GM12878 (cell line): ENCODE data around the gene DOC2B. TPM values are rescaled to one million over a fixed set of nuclear protein-coding genes. Genes with fewer than 3 reads are reported as not detected.
A peak's percentile ranks its signal among the peaks of the same experiment; 100 is the strongest.

Experiments
- ATAC-seq: fragments of 200-7000 bp; cut with Tn5 transposase; 3 replicates; pipeline ENCODE4 v1.9.1; 2020; ENCODE audit warnings: mild to moderate bottlenecking, moderate library complexity
- BruUV-seq: library from RNA; stranded (reverse); fragments of 400-500 nt; replicated peaks from 2 replicates; lab custom pipeline; 2021; lab: Mats Ljungman, UMichigan
- CTCF ChIA-PET: fragments of 300-600 bp; sonication (Branson Sonifier 250); formaldehyde crosslinking; extraction: SDS; loops from one replicate; lab custom pipeline; 2021; ENCODE audit warnings: inconsistent platforms; lab: Yijun Ruan, JAX
- POLR2A ChIA-PET: fragments of 350-600 bp; formaldehyde crosslinking; extraction: SDS; loops from one replicate; lab custom pipeline; 2021; ENCODE audit warnings: inconsistent platforms; lab: Charles Lee
- RAD21 ChIA-PET: fragments of 300-600 bp; sonication (Branson Sonifier 250); formaldehyde crosslinking; loops from one replicate; lab custom pipeline; 2023; ENCODE audit warnings: antibody characterized with exemption; ENCODE audit not compliant: unreplicated experiment; lab: Charles Lee
- SMC1A ChIA-PET: fragments of 300-600 bp; sonication (Branson Sonifier 250); formaldehyde crosslinking; loops from one replicate; lab custom pipeline; 2023; ENCODE audit not compliant: unreplicated experiment, uncharacterized antibody; lab: Charles Lee
- DNase-seq: peaks from one replicate; pipeline ENCODE4 v3.0.0-alpha.2; 2011; ENCODE audit warnings: low read depth, low spot score
- FAIRE-seq: peaks from 3 replicates; lab custom pipeline; 2011; peaks lifted over from hg19 to GRCh38; lab: Jason Lieb, UNC
- H2AFZ ChIP-seq: 2 replicates; pipeline ENCODE4 v1.6.0; 2011; ENCODE audit warnings: low read depth, low read length, control low read depth; ENCODE audit not compliant: control insufficient read depth
- H3K27ac ChIP-seq: 2 replicates; pipeline ENCODE4 v1.5.1; 2011; ENCODE audit warnings: control low read depth; ENCODE audit not compliant: control insufficient read depth, insufficient read depth
- H3K27me3 ChIP-seq, 2 experiments: replicated peaks in 1 of 2; 2 replicates each; pipeline versions ENCODE4 v1.6.0 to v1.6.1; 2011; ENCODE audit warnings: low read length in 1 of 2; ENCODE audit not compliant: control insufficient read depth in 2 of 2, insufficient read depth in 2 of 2
- H3K36me3 ChIP-seq, 2 experiments: 2 replicates each; pipeline ENCODE4 v1.5.1; 2011; ENCODE audit warnings: low read length in 1 of 2; ENCODE audit not compliant: control insufficient read depth in 2 of 2, insufficient read depth in 2 of 2
- H3K4me1 ChIP-seq: 2 replicates; pipeline ENCODE4 v1.6.1; 2011; ENCODE audit warnings: mild to moderate bottlenecking, low read length, moderate library complexity, mixed read lengths; ENCODE audit not compliant: control insufficient read depth, insufficient read depth
- H3K4me2 ChIP-seq: 2 replicates; pipeline ENCODE4 v1.6.0; 2011; ENCODE audit warnings: control low read depth; ENCODE audit not compliant: control insufficient read depth, insufficient read depth
- H3K4me3 ChIP-seq: fragments of 200-600 bp; sonication (generic); 2 replicates; pipeline ENCODE4 v1.5.1; 2016
- H3K79me2 ChIP-seq: 2 replicates; pipeline ENCODE4 v1.6.0; 2011; ENCODE audit warnings: low read length; ENCODE audit not compliant: control insufficient read depth, insufficient read depth
- H3K9ac ChIP-seq: 2 replicates; pipeline ENCODE4 v1.8.0; 2011; ENCODE audit warnings: low read length, control low read depth, mixed read lengths; ENCODE audit not compliant: control insufficient read depth, insufficient read depth
- H3K9me3 ChIP-seq: replicated peaks from 3 replicates; pipeline ENCODE4 v1.5.1; 2011; ENCODE audit warnings: mild to moderate bottlenecking, low read length; ENCODE audit not compliant: control insufficient read depth, insufficient read depth
- H4K20me1 ChIP-seq: 2 replicates; pipeline ENCODE4 v1.6.0; 2011; ENCODE audit not compliant: control insufficient read depth, insufficient read depth
- CBX3 ChIP-seq: fragments of 200-600 bp; sonication (generic); IDR thresholded peaks from 2 replicates; pipeline ENCODE4 v1.6.1; 2016; ENCODE audit warnings: low read depth, borderline replicate concordance
- ESRRA ChIP-seq: IDR thresholded peaks from 2 replicates; pipeline ENCODE4 v1.6.1; 2012; ENCODE audit warnings: mild to moderate bottlenecking, low read length, improper control_type of control experiment
- MTA3 ChIP-seq: IDR thresholded peaks from 2 replicates; pipeline ENCODE4 v1.6.1; 2012; ENCODE audit warnings: low read length, inconsistent platforms, borderline replicate concordance
- RUNX3 ChIP-seq: IDR thresholded peaks from 2 replicates; pipeline ENCODE4 v1.6.1; 2012; ENCODE audit warnings: low read length, inconsistent platforms
- WGBS: methylation state at CpG from one replicate; pipeline ENCODE4 v1.1.6; 2016; ENCODE audit warnings: low lambda C conversion rate; ENCODE audit not compliant: insufficient replicate concordance, insufficient coverage; ENCODE audit errors: missing lambda C conversion rate; 5-methylcytosine and 5-hydroxymethylcytosine counted together
- in situ Hi-C: fragments of 300-500 bp; cut with MboI; formaldehyde crosslinking; loops from 9 replicates; pipeline ENCODE4 v1.14.3; 2018; ENCODE audit warnings: mixed read lengths
- intact Hi-C: fragments of 100-400 bp; cut with micrococcal nuclease; formaldehyde crosslinking; loops from one replicate; pipeline ENCODE4 v1.14.2; 2022; ENCODE audit not compliant: unreplicated experiment
- polyA plus RNA-seq, 11 experiments: library from polyadenylated mRNA; depleted of rRNA in 4 of 11; unstranded in 6 of 11; stranded (reverse) in 5 of 11; fragments of >200 nt; fragmentation: Nextera tagmentation in 4 of 11; fragmentation: Illumina TruSeq in 1 of 11; extraction: Ambion mirVana in 4 of 11; extraction: Trizol in 1 of 11; gene quantifications; 1 replicate in 1 of 11; 2 replicates in 10 of 11; pipeline versions ENCODE4 v1.2.1 to v1.2.3, GENCODE V29; 2011 to 2016; ENCODE audit warnings: inconsistent platforms in 2 of 11, missing spikeins in 2 of 11, low read depth in 1 of 11
- total RNA-seq, 4 experiments: library from RNA; depleted of rRNA in 3 of 4; stranded (reverse); fragments of >200 nt in 3 of 4; fragmentation: Illumina TruSeq in 1 of 4; extraction: Trizol in 1 of 4; gene quantifications; 2 replicates each; pipeline versions ENCODE4 v1.2.1 to v1.2.3, GENCODE V29; 2013 to 2021
- TF ChIP-seq, protein P1 (sequence below): IDR thresholded peaks from 2 replicates; pipeline ENCODE4 v1.6.1; 2011; ENCODE audit warnings: low read depth, low read length, improper control_type of control experiment, borderline replicate concordance
- TF ChIP-seq, protein P2 (sequence below), 3 experiments: IDR thresholded peaks in 2 of 3; conservative IDR thresholded peaks in 1 of 3; 2 replicates each; pipeline ENCODE4 v1.5.1; 2011; ENCODE audit warnings: low read depth in 3 of 3, low read length in 3 of 3, mild to moderate bottlenecking in 3 of 3, control low read depth in 2 of 3, moderate library complexity in 2 of 3, inconsistent platforms in 1 of 3, mixed read lengths in 1 of 3; ENCODE audit not compliant: control insufficient read depth in 2 of 3, insufficient read depth in 1 of 3; ENCODE audit errors: extremely low read depth in 1 of 3

The DOC2B gene
- total and polyA plus RNA-seq, 10 of the 15 experiments (the other 5 are each of a cell fraction or from before 2014, with no cell fraction given) = not detected

DNA sequence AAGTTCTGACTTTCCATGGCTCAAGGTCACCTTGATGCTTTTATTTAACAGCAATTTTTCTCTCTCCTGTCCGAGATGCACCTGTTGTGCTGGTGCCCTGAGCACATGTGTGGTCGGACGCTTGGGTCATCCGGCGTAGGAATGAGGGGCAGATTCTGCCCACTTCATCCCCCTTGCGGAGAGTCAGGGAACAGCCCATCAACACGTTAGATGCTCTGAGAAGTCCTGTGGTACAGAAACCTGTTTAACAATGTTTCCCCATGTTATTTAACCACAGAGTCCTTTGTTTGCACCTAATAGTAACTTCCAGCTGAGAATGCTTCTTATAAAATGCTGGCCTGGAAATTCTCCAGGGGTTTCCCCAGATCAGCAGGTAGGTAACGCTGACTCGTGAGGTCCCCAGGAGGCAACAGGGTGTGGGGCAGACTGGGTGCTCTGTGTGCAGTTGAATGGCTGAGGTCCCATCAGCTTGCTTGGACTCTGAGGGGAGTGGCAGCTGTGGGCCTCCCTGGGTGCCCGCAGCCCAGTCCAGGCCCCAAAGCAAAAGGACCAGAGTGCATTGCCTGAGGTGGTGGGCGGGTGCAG lies 17.8 kb downstream of the DOC2B start:
- POLR2A ChIA-PET = no interaction called here
- Histone ChIP-seq H3K4me1 (no peaks in the 10 kb centered on the region), H2AFZ (no peak overlapping the region), H3K9me3 (no peaks in the 10 kb centered on the region; the same call in 2 of the 3 replicates), H3K27me3 (no peaks in the 10 kb centered on the region), H3K4me3 (no peak overlapping the region), H3K79me2 (no peaks in the 10 kb centered on the region), H3K4me2 (no peak overlapping the region), H3K9ac (no peak overlapping the region), H3K36me3 (no peaks in the 10 kb centered on the region), H4K20me1 (no peaks in the 10 kb centered on the region)
- RAD21 ChIA-PET = interaction anchor here (0.9 kb wide), 1 partner anchor 587 kb away, joined by 3 read pairs; no protein-coding TSS in a partner anchor
- WGBS = 42% methylated on average over 10 of the region's 11 CpGs
- ATAC-seq (peak; percentile 40), FAIRE-seq (peak; percentile 13)
- BruUV-seq = no TSS peak
- intact Hi-C loops = loop anchor here (5.0 kb wide), 2 partner anchors 149 to 539 kb away; no protein-coding TSS in a partner anchor
- SMC1A ChIA-PET = no interaction called here
- CTCF ChIA-PET = interaction anchor here (1.6 kb wide), 1 partner anchor 817 kb away, joined by 3 read pairs; no protein-coding TSS in a partner anchor
- TF ChIP-seq ESRRA = 0 out of 2 replicates have a peak, but pooled peaks have one; percentile 35
- no peak for TF ChIP-seq MTA3
- TF ChIP-seq RUNX3 = 0 out of 2 replicates have a peak, but pooled peaks have one; percentile 12
- TF ChIP-seq, protein P1, sequence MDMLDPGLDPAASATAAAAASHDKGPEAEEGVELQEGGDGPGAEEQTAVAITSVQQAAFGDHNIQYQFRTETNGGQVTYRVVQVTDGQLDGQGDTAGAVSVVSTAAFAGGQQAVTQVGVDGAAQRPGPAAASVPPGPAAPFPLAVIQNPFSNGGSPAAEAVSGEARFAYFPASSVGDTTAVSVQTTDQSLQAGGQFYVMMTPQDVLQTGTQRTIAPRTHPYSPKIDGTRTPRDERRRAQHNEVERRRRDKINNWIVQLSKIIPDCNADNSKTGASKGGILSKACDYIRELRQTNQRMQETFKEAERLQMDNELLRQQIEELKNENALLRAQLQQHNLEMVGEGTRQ = no peak
- TF ChIP-seq, protein P2, sequence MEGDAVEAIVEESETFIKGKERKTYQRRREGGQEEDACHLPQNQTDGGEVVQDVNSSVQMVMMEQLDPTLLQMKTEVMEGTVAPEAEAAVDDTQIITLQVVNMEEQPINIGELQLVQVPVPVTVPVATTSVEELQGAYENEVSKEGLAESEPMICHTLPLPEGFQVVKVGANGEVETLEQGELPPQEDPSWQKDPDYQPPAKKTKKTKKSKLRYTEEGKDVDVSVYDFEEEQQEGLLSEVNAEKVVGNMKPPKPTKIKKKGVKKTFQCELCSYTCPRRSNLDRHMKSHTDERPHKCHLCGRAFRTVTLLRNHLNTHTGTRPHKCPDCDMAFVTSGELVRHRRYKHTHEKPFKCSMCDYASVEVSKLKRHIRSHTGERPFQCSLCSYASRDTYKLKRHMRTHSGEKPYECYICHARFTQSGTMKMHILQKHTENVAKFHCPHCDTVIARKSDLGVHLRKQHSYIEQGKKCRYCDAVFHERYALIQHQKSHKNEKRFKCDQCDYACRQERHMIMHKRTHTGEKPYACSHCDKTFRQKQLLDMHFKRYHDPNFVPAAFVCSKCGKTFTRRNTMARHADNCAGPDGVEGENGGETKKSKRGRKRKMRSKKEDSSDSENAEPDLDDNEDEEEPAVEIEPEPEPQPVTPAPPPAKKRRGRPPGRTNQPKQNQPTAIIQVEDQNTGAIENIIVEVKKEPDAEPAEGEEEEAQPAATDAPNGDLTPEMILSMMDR (IDR thresholded peaks at IDR 0.05 in 2 of 3, conservative IDR thresholded peaks at IDR 0.05 in 1 of 3; ENCODE audit: control insufficient read depth in 2 of 3, extremely low read depth in 1 of 3, insufficient read depth in 1 of 3, low read depth in 3 of 3, low read length in 3 of 3) = peak in 1 of 3 experiments; percentile 28; a peak in 1 of 6 replicates
- no peak for TF ChIP-seq CBX3
- TF ChIP-seq, all 136 proteins: peak for 3
- DNase-seq = no peak
- in situ Hi-C loops = loop anchor here (5.0 kb wide), 1 partner anchor 149 kb away; no protein-coding TSS in a partner anchor
- H3K27ac ChIP-seq = no peak overlapping the region
